HG03196 (cell line): ENCODE results near the gene COL11A2.
"Not testable (repeated sequence)": the region's sequence is repeated elsewhere in the genome, so short reads cannot be mapped to it uniquely, and the experiment has no call there.

Experiments
- ATAC-seq: cut with Tn5 transposase; IDR thresholded peaks from one replicate; pipeline ENCODE4 v1.9.1; 2021; ENCODE audit not compliant: unreplicated experiment

The COL11A2 gene

DNA sequence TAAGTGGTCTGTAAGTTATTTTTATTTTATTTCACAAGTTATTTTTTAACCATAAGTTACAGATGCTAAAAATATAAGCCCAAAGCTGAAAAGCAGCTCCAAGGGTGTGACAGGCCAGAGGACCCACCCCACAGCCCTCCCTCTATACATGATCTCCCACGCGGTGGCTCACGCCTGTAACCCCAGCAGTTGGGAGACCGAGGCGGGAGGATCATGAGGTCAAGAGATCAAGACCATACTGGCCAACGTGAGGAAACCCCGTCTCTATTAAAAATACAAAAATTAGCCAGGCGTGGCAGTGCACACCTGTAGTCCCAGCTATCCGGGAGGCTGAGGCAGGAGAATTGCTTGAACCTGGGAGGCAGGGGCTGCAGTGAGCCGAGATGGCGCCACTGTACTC, 32.2 kb downstream of the COL11A2 start:
- no peak for ATAC-seq

DNA sequence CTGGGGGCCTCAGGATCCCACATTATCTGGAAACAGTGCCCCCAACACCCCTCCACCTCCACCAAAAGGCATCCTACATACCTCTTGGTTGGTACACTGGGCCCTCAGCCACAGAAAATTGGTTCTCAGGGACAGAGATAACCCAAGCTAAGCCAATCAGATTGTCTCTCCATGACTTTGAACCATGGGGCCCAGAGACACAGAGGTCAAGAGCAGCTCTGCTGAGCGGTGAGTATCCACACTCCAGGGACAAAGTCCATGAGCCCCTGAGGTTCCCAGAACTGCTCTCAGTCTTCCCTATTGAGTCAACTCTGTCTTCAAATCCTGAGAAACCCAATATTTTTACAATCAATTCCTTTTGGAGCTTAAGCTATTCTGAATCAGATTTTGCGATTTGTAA, 35.3 kb downstream of the COL11A2 start:
- no peak for ATAC-seq

DNA sequence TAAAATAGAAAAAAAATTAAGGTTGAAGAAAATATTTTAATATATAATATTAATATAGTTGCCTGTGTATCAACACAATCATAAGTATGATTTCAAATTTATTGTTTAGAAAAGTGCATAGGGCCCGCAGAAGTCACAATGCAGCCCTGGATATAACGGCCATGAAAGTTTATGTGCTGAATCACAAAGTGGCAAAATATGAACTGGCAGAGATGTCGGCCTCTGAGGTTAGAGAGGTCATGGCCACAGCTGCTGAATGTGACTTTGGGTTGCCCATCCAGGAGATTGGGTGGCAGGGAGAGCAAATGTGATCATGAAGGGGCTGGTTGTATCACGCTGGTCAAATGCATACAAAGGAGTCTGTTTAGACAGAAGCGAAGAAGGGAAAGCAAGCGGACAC, 35.7 kb downstream of the COL11A2 start:
- no peak for ATAC-seq

DNA sequence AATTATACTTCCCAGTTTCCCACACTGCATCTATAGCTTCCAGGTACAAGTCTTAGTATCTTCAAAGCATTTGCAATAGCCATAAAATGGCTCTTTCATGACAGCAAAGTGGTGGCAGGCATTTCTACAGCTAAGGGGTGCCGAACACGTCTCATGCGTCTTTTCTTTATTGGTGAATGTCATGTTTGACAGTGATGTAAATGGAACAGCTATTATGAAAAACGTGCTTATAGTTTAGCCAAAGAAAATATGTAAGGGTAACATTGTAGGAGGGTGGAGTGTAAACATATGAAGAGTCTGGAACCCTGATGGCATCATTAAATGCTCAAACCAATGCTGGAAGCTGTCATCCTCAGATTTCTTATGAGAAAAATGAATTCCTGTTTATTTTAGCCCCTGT, 37.9 kb downstream of the COL11A2 start:
- no peak for ATAC-seq

DNA sequence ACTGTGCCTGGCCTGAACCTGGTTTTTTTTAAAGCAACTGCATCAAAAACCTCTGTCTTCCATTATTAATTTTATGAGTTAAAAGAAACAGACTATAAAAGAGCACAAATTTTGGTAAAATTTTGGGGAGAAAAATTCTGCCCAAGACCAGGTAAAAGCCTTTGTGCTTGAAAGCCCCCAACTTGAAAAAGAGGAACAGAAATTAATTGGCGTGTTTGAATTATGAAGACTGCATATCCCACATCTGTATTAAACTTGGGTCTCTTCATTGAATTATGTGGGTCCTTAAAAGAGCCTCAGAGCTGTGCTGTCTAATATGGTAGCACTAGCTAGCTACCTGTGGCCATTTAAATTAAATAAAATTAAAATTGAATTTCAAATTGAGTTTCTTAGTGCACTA, 41.2 kb downstream of the COL11A2 start:
- no peak for ATAC-seq

DNA sequence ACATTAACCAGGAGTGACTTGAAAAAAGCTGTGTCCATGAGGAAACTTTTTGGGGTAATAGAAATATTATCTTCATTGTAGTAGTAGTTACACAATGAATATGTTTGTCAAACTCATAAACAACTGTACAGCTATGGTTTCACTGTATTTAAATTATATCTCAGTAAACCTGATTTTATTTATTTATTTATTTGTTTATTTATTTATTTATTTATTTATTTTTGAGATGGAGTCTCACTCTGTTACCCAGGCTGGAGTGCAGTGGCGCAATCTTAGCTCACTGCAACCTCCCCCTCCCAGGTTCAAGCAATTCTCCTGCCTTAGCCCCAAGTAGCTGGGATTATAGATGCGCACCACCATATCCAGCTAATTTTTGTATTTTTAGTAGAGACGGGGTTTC, 41.7 kb downstream of the COL11A2 start:
- not testable (repeated sequence) for ATAC-seq

DNA sequence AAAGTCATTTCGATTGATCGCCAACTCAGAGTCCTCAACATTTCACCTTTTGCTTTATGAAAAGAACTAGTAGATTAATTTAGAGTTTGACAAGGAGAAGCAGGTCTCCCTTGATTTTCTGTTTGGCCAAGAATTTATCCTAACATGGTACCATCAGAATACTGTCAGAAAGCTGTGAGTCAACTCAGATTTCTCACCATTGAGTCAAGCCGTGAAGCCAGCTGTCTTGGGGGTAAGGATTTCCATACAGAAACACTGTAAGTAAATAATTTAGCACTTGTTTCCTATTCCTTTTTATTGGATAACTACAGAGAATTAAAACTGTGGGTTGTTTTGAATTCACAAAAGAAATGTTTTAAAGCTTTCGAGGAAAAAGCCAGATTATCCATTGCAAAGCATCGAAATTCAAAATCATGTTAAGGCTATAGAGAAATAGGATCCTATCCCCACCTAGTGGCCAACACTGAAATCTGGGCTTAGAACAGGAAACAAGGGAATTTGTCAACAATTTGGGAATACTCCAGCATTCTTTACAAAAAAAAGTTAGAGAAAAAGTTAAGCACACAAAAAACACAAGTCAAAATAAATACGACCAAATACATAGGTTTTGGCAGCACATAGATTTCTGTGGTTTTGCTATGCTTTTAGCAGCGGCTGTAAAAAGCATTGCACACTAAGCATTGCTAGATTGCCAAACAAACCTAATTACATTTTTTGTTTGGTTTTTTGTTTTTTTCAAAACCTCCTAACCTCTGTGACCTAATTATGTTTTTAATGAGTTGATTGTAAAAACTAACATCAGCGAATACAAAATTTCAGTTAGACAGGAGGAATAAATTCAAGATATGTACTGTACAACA, 44.2 kb downstream of the COL11A2 start:
- ATAC-seq: no peak

DNA sequence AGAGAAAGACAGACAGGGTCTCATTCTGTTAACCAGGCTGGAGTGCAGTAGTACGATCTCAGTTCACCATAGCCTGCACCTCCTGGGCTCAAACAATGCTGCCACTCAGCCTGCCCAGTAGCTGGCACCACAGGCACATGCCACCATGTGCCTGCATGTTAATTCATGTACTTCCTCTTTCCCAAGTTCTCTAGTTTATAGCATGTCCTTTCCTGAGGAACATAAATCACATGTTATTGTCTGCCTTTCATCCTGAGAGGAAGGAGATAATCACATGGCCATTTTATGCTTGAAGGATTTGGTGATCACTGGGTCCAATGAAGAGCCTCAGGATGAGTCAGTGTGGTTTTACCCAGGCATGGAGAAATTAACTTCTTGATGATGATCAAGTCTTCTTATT, 47.9 kb downstream of the COL11A2 start:
- ATAC-seq: no peak

DNA sequence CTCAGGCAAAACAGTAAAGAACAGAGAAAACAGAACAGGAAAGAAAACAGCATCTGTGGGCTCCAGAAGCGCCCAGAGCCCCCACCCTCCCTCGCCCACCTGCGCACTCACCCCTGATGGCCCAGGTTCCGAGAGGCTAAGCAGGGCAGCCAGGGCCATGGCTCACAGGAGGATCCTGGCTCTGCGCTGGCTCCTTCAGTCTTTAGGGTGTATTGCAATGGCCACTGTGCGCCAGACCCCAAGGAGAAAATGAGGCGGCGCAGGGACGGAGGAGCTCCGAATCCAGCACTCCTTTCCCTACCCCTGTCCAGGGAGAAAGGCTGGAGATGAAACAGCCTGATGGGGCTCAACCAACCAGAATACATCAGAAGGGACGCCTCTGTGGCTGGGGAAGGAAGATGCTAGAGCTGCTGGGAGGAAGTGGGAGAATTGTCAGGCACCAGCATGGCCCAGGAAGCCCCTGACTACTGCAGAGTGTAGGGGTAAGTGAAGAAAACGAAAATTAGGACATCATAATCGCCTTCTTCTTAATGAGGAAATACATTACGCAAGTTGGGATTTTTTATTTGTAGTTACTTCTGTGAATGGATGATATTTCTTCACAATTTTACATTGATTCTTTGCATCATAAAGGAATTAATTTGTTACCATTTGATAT, 49.0 kb downstream of the COL11A2 start:
- no peak for ATAC-seq

DNA sequence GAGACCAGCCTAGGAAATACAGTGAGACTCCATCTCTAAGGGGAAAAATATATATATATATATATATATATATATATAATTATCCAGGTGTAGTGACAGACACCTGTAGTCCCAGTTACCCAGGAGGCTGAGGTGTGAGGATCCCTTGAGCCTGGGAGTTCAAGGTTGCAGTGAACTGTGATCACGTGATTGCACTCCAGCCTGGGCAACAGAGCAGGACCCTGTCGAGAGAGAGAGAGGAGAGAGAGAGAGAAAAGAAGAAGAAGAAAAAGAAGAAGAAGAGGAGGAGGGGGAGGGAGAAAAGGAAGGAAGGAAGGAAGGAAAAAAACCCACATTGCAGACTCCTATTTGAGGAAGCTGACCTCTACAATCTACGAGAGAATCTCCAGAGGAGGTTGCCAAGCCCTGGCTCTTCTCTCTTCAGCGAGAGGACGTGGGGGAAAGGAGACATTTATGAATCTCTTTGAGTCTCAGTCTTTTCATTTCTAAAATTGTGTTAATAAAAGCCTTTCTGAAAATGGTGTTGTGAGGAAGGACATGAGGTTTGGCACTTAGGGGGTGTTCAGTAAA, 49.7 kb downstream of the COL11A2 start:
- no peak for ATAC-seq

DNA sequence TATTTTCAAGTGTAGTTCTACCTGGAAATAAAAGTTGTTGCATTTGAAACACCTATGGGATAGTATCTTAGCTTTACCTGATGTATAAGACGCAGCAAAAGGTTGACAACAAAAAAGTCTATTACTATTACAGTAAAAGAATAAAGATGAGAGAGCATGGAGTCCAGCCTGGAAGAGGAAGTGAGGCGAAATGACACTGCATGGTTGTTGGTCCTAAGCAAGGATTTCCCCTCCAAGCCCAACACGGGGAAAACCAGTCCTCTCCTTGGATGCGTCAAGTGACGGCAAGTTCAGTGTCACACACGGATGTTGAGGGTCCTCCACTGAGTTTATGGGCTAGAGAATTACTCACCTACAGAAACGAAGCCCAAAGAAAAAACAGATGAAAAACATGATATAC, 51.7 kb downstream of the COL11A2 start:
- ATAC-seq: no peak

DNA sequence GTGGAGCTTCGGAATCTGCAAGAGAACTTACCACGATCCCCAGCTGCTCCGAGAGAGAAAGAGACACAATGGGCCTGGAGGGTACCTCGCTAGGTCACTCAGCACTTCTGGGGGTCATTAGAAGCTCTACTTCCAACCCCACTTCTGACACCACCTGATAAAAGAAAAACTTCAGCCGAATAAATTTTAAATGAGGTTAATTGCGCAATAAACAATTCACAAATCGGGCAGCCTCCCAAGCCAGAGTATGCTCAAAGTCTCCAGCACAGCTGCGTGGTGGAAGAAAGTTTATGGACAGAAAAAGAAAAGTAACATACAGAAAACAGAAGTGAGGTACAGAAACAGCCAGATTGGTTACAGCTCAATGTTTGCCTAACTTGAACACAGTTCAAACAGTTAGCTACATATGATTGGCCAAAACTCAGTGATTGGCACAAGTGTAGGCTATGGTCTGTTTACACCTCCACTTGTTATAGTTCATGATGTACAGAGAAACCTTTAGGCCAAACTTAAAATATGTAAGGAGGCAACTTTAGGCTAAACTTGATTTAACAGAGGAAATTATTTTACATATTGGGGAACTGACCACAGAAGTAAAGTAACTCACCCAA, 52.6 kb downstream of the COL11A2 start:
- no peak for ATAC-seq

DNA sequence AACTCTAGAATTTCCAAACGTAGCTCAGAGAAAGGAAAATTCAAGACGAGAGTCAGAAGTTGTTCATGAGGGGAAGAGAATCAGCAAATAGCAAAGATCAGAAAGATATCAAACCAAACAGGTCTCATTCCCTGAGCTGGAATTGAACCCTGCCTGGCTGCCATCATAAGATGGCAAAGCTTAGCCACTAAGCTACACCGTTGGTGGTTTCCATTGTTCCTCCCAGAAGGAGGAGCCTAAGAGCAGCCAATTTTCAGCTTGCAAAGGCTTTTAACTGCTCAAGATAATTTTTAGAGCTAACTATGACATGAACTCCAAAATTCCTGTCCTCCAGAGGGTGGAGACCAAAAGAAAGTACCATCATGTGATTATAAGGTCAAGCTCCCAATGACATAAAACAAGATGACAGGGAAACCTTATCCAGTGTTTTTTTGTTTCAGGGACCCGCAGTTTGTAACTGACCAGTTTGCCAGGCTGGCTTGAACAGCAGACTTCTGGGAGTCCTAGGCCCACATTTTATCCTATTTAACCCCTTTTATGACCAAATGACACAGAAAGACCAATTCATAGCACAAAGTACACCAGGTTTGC, 55.9 kb downstream of the COL11A2 start:
- no peak for ATAC-seq

DNA sequence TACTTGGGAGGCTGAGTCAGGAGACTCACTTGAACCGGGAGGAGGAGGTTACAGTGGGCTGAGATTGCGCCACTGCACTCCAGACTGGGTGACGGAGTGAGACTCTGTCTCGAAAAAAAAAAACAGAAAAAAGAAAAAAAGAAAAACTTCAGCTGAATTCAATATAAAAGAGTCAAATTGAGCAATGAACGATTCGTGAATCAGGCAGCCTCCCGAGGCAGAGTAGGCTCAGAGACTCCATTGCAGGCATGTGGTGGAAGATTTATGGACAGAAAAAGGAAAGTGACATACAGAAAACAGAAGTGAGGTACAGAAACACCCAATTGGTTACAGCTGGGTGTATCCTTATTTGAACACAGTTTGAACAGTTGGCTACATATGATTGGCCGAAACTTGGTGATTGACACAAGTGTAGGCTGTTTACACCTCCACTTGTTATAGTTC, 60.2 kb downstream of the COL11A2 start:
- no peak for ATAC-seq

DNA sequence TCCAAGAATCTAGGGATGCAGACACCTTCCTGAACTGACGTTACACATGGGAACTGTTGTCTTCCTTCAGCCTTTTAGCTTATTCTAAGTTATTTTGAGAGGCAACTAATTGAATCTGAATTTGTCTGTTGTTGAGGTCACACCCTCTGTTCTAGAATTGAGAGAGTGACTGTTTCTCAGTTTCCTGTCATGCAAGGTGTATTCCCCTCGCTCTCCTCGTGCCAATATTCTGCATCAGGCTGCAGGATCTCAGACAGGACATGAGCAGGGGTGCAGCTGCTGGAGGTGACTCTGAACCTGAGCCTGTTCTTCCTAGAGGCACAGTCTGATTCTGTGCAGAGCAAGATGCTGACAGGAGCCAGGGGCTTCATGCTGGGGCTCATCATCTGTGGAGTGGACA, 63.9 kb downstream of the COL11A2 start:
- ATAC-seq: no peak

DNA sequence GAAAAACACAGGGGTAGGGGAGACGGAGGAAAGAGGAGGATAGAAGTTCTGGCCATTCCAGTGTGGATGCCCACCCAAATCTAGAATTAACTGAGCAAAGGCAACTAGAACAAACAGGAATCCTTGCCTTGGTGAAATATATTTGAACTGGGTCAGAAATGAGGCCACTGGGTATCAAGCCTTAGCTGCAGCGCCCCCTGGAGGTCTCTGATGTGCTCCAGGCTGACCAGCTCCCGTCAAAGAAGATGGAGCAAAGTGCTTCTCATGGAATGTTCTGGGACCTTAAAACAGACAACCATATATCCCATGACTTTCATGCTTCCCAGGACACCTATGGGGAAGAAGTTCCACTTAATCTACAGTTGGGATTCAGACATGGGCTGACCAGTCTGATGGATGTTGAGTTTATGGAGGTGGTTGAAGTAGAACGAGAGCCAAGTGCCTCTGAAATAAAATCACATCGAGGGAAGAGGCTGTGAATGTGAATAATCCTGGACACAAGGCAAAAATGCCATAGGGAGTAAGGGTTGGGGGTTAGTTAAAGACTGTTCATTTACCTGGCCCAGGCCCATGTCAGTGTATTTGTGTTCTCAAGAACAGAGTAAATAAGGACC, 66.1 kb downstream of the COL11A2 start:
- no peak for ATAC-seq

DNA sequence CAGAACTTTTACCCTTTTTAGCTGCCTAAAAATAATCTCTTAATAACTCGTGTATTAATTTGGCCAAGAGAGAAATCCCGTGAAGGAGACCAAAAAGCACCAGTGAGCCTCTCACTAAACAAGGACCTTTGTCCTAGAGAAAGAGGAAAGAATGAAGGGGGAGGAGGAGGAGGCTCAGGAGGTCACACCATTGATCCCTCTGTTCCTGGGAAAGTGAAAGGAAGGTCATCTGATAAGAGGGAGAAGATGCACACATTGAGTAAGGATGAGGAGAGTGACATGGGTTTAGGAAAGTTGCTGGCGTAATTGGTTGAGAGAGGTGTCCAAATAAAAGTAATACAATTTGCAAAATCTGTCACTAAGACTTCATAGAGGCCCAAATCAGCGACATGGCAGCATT, 67.3 kb downstream of the COL11A2 start:
- no peak for ATAC-seq

DNA sequence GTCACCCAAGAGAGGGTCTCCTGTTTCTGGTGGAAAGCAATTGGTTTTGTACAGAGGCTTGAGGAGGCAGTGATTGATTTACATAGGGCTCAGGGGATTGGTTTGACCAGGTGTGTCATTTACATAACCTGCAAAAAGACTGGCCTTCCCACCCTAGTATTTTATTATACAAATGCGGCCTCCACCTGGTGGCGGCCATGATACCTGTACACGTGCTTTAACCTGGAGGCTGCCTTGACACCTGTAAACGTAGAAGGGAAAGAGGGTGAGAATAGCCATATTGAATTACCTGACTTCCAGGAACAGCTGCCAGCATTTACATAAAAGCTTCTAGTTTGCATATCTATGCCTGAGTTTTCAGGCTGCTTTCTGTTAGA, 67.8 kb downstream of the COL11A2 start:
- ATAC-seq: no peak

DNA sequence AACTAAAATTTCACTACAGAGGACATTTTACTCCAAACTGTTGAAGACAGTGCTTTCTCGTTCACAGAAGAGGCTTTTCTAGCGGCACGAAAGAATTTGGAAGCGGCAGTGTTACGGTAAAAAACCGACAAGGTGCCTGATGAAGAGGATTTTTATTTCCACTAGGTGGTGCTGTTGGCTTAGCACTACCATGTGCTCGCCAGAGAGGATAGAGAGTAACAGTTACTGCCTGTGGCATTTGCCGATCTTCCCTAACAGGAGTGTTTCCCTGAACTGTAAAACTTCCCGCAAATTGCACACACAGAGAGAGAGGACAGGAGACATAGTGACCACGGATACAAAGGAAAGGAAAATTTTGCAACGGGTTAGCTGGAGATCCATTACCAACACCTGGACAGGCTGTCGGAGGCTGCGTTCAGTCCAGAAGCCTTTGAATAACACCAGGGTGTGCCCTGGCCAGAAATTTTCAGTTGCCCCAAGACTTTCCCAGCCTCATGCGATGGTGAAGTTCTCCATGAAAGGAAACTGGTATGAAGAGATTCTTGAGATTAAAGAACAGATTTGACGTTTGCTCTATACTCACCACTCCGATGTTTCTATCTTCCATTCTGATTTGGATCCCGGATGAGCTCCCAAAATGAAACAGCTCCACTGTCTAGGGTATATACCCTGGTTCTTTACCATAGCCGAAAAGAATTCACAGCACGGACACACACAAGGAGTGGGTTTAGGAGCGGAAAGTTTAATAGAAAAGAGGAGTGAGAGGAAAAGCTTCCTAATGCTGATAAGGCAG, 68.3 kb downstream of the COL11A2 start:
- no peak for ATAC-seq

DNA sequence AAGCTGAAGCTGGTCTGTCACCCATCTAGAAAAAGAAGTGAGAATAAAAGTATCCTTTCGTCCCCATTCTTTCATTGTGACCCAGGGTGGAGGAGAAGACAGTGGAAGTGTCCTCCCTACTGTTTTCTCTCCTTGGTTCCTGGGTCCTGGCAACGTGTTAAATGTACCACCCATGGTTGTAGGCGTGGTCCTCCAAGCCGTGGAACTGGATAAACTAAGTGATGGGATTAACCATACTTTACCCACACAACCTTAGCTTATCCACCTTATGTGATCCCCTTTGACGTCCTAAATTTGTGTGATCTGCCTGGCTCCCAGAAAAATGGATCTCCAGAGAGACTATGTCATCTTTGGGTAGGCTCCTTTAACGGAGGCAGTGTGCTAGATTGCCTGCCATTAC, 69.1 kb downstream of the COL11A2 start:
- ATAC-seq: no peak
